Breast epithelium (tissue), 4 donors: ENCODE results near the gene CCDC188. TPM values are rescaled to one million over a fixed set of nuclear protein-coding genes. Genes with fewer than 3 reads are reported as not detected.

ENCODE experiments used
- DNase-seq, 2 donors: peaks; one replicate each; pipeline ENCODE4 v3.0.0-alpha.2; 2019; ENCODE audit warnings: low spot score in 2 of 2
- H3K27ac ChIP-seq, 2 donors: fragments of 200-600 bp; sonication (generic) in 1 of 2; one replicate each; pipeline ENCODE4 v1.5.1; 2016 to 2019; ENCODE audit warnings: mild to moderate bottlenecking in 1 of 2
- H3K27me3 ChIP-seq, 2 donors: fragments of 200-600 bp; sonication (generic) in 1 of 2; one replicate each; pipeline versions ENCODE4 v1.5.1 to v1.6.0; 2017 to 2019; ENCODE audit warnings: control low read depth in 1 of 2, mild to moderate bottlenecking in 1 of 2
- H3K36me3 ChIP-seq: fragments of 200-600 bp; one replicate; pipeline ENCODE4 v1.5.1; 2019
- H3K4me1 ChIP-seq, 2 donors: fragments of 200-600 bp; sonication (generic); one replicate each; pipeline ENCODE4 v1.5.1; 2016 to 2019; ENCODE audit warnings: control low read depth in 1 of 2
- H3K4me3 ChIP-seq, 3 donors: fragments of 200-600 bp; sonication (generic); 1 replicate in 2 of 3; 2 replicates in 1 of 3; pipeline ENCODE4 v1.5.1; 2016 to 2019; ENCODE audit warnings: mild to moderate bottlenecking in 3 of 3, moderate library complexity in 2 of 3
- H3K9me3 ChIP-seq, 2 donors: fragments of 200-600 bp; sonication (generic) in 1 of 2; one replicate each; pipeline ENCODE4 v1.5.1; 2016 to 2019; ENCODE audit warnings: control low read depth in 1 of 2
- CTCF ChIP-seq, 3 donors: fragments of 450-650 bp; IDR thresholded peaks; one replicate each; pipeline ENCODE4 v1.5.1; 2016 to 2017; ENCODE audit warnings: antibody characterized with exemption in 3 of 3, mild to moderate bottlenecking in 3 of 3, moderate library complexity in 3 of 3
- POLR2A ChIP-seq: fragments of 450-650 bp; IDR thresholded peaks from one replicate; pipeline ENCODE4 v1.6.1; 2016; ENCODE audit warnings: antibody characterized with exemption, mild to moderate bottlenecking, moderate library complexity
- POLR2AphosphoS5 ChIP-seq, 3 donors: sonication (generic); formaldehyde crosslinking; IDR thresholded peaks; one replicate each; pipeline ENCODE4 v1.6.1; 2017; ENCODE audit warnings: antibody characterized with exemption in 3 of 3
- intact Hi-C: fragments of 100-400 bp; cut with DNase I; formaldehyde crosslinking; loops from one replicate; pipeline ENCODE4 v1.15.1; 2023; ENCODE audit warnings: low total_unique reads
- total RNA-seq, 3 donors: library from RNA; depleted of rRNA; stranded (reverse); fragments of >200 nt; gene quantifications; one replicate each; pipeline ENCODE4 v1.1.0, GENCODE V29; 2016

The CCDC188 gene
- total RNA-seq, 3 donors from 2014 or later: 0.66 TPM; not detected in 2

GRCh38 chr22:20176421-20177085 is 25.7 kb upstream of the CCDC188 start:
- TF ChIP-seq POLR2A (no peak), POLR2AphosphoS5 (IDR thresholded peaks at IDR 0.05) (no peak), CTCF (IDR thresholded peaks at IDR 0.05) (no peak)
- no peaks in the 10 kb centered on the region for H3K9me3 ChIP-seq
- H3K4me3 ChIP-seq: no peak overlapping the region
- H3K36me3 ChIP-seq: no peaks in the 10 kb centered on the region
- intact Hi-C loops: no loop called here
- no peak for DNase-seq
- H3K4me1 ChIP-seq: no peaks in the 10 kb centered on the region
- H3K27me3 ChIP-seq: no peaks in the 10 kb centered on the region
- no peak overlapping the region for H3K27ac ChIP-seq

- Histone ChIP-seq H3K27me3 (no peaks in the 10 kb centered on the region), H3K27ac (no peak overlapping the region), H3K36me3 (no peaks in the 10 kb centered on the region), H3K4me3 (no peak overlapping the region), H3K4me1 (no peaks in the 10 kb centered on the region), H3K9me3 (no peaks in the 10 kb centered on the region)
- no peak for DNase-seq
- TF ChIP-seq POLR2AphosphoS5 (IDR thresholded peaks at IDR 0.05): no peak
- TF ChIP-seq CTCF (IDR thresholded peaks at IDR 0.05): no peak
- TF ChIP-seq POLR2A: no peak
- intact Hi-C loops: no loop called here
Observed at GRCh38 chr22:20175597-20175900, 24.7 kb upstream of the CCDC188 start.

- Histone ChIP-seq H3K27me3 (no peaks in the 10 kb centered on the region), H3K27ac (no peak overlapping the region), H3K36me3 (no peaks in the 10 kb centered on the region), H3K9me3 (no peaks in the 10 kb centered on the region), H3K4me3 (no peak overlapping the region), H3K4me1 (no peaks in the 10 kb centered on the region)
- TF ChIP-seq CTCF (IDR thresholded peaks at IDR 0.05): no peak
- TF ChIP-seq POLR2AphosphoS5 (IDR thresholded peaks at IDR 0.05): no peak
- TF ChIP-seq POLR2A: no peak
- intact Hi-C loops: no loop called here
- DNase-seq: no peak
Observed at GRCh38 chr22:20174785-20175596, 24.1 kb upstream of the CCDC188 start.

- no peaks in the 10 kb centered on the region for H3K4me1 ChIP-seq
- TF ChIP-seq CTCF (IDR thresholded peaks at IDR 0.05) (no peak), POLR2AphosphoS5 (IDR thresholded peaks at IDR 0.05) (no peak), POLR2A (no peak)
Observed at GRCh38 chr22:20173772-20174171, 22.9 kb upstream of the CCDC188 start.

GRCh38 chr22:20173246-20173645 is 22.4 kb upstream of the CCDC188 start:
- Histone ChIP-seq H3K4me1 (no peaks in the 10 kb centered on the region), H3K9me3 (no peaks in the 10 kb centered on the region), H3K36me3 (no peaks in the 10 kb centered on the region), H3K27ac (no peak overlapping the region), H3K27me3 (no peaks in the 10 kb centered on the region), H3K4me3 (no peak overlapping the region)
- intact Hi-C loops: no loop called here
- no peak for DNase-seq
- no peak for TF ChIP-seq CTCF (IDR thresholded peaks at IDR 0.05)
- TF ChIP-seq POLR2AphosphoS5 (IDR thresholded peaks at IDR 0.05): no peak
- no peak for TF ChIP-seq POLR2A

More at GRCh38 chr22:20173772-20174171, 22.9 kb upstream of the CCDC188 start:
- no peak overlapping the region for H3K4me3 ChIP-seq
- H3K36me3 ChIP-seq: no peaks in the 10 kb centered on the region
- no peak overlapping the region for H3K27ac ChIP-seq
- H3K27me3 ChIP-seq: no peaks in the 10 kb centered on the region
- intact Hi-C loops: no loop called here
- DNase-seq: no peak
- H3K9me3 ChIP-seq: no peaks in the 10 kb centered on the region
